ENCODE results near the gene NFATC1.
A peak's percentile ranks its signal among the peaks of the same experiment; 100 is the strongest.

The NFATC1 gene

DNA sequence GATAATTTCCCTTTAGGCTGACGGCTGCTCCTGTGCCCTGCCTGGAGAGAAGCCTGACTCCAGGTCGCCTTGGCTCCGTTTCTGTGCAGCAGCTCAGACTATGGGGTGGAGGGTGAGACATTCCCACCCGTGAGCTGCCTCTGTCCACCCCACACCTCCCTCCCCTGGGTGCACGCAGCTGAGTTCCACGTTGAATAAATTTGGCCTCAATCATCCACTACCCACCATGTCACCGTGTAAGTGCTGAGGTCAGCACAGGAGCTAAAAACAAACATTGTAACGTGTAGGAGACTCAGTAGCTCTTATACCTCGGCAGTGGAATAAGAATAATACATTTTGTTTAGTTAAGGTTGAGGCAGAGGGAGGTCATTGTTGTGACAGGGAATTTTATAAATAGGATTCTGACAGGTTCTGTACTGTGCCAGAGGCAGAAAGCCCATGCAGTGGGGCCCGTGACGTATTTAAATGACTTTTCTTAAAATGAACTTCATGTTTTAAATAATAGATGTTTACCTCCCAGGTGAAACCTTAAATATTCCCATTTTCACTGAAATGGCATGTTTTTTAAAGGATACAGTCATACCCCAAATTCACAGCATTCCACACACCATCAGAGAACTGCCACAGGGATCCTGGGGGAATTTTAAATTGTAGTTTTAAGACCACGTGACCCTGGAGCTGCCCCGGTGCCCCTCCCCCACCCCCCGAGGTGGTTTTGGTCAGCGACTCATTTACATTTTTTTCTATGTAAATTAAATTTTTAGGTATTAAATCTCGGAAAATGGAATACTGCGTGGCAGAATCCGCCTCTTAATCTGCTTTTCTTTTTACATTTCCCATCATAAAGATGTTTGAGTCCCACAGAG, 50.2 kb downstream of the NFATC1 start:
- no peak for DNase-seq

DNA sequence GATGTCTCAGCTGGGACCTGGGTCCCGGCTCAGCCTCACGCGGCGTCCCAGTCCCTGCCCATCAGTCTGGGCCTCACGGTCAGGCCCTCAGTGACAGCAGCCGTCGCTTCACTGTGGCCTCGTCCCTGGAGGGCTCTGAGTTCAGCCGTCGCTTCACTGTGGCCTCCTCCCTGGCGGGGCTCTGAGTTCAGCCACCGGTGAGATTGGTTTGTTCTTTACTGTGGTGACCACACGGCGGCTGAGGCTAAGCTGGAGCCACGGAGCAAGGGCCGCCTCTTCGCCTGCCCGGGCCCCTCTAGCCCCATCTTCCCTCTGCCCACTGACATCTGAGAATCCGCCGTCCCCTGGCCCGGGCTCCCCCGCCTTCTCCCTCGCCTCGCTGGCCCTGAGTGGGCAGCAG, 51.2 kb downstream of the NFATC1 start:
- DNase-seq = no peak

DNA sequence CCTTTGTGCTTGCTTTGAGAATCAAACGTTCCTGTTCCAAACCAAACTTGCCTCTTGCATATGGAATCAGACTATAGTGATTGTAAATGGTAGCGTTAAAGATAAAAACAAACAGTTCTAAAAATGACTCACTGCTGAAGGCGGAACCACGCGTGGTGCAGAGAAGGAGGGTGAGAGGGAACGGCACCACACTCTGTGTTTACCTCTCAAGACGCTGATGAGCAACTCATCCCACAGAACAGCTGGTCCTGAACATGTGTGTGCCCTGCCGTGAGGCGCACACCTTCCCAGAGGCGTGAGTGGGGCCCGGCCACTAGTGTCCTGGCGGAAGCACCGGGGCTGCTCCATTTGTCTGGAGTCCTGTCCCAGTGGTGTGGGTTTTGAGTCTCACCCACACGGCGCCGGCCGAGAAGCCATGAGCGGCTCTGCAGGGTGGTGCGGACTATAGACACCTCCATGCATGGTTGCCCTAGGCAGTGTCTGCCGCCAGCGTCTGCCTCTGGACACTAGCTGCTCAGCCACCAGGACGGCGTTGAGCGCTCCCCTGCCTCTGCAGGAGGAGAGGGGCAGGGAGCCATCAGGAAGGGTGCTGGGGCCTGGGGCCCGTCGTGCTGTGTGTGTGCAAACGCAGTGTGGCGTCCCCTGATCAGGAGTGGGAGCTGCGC, 52.1 kb downstream of the NFATC1 start:
- peak in 1 of 2 experiments; percentile 37 for DNase-seq

GRCh38 chr18:79448621-79449020, 52.9 kb downstream of the NFATC1 start:
- no peak for DNase-seq

DNA sequence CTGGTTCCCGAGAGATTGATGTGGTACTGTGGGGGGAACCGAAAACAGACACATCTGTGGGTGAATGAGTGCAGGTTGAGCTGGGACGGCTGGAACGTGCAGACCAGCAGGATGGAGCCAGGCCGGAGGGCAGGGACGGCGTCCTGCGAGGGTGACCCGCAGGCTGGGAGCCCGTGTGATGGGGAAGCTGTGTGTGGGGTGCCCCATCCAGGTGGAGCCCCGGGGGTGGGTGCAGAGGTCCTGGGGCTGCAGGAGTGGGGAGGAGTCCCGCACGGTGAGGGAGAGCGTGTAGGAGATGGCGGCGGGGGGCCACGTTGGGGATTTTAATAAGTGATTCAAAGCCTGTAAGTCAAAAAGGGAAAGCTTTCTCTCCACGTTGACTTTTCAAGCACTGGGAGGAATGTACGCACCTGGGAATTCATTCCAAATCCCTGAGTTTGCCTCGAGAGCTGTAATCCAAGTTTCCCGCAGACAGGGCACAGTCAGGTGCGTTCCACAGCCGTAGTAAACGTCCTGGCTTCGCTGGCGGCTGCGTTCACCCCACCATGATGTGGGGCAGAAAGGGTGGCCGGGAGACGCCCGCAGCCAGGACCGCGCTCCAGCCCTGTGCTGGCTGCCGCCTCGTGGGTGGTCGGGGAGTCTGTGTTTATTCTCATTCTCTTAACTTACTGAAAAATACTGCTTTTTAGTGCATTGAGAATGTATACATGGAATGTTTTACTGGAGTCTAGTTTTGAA, 54.0 kb downstream of the NFATC1 start:
- DNase-seq = no peak

- no peak for DNase-seq
These were observed 54.8 kb downstream of the NFATC1 start for GRCh38 chr18:79450289-79451080.

DNA sequence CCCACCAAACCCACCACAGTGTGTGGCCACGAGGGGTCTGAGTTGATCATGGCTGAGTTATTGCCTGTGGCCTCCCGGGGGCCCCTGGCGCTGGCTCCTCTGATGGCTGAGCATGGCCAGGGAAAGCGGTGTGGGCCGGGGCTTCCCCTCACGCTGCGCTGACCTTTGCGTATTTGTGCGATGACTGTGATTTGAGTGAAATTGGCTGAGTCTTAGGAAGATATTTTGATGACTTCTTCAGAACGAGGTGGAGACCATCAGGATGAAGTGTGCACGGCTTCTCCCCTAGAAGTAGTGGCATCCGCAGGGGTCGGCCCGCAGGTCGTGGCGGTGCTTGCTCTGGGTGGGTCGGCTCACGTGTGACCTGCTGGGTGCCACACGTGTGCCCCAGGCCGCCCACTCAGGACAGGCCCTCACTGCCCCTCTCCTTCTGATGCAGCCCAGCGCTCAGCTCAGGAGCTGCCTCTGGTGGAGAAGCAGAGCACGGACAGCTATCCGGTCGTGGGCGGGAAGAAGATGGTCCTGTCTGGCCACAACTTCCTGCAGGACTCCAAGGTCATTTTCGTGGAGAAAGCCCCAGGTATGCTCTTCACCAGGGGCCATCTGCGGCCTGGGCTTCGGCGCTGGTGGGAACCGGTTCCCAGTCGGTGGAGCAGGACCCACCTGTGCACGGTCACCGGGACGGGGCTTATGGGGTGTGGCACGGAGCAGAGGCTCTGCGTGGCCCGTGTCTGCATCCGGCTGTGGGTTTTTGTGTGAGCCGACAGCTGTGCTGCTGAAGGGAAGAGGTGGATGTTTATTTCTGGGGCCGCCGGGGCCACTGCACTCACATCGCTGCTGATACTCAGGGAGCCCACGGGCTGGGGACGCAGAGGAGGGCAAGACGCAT, 55.8 kb downstream of the NFATC1 start:
- no peak for DNase-seq

- no peak for DNase-seq
These were observed 56.7 kb downstream of the NFATC1 start for GRCh38 chr18:79452190-79452990.

- DNase-seq = no peak
These were observed 57.4 kb downstream of the NFATC1 start for GRCh38 chr18:79452991-79453645.

DNA sequence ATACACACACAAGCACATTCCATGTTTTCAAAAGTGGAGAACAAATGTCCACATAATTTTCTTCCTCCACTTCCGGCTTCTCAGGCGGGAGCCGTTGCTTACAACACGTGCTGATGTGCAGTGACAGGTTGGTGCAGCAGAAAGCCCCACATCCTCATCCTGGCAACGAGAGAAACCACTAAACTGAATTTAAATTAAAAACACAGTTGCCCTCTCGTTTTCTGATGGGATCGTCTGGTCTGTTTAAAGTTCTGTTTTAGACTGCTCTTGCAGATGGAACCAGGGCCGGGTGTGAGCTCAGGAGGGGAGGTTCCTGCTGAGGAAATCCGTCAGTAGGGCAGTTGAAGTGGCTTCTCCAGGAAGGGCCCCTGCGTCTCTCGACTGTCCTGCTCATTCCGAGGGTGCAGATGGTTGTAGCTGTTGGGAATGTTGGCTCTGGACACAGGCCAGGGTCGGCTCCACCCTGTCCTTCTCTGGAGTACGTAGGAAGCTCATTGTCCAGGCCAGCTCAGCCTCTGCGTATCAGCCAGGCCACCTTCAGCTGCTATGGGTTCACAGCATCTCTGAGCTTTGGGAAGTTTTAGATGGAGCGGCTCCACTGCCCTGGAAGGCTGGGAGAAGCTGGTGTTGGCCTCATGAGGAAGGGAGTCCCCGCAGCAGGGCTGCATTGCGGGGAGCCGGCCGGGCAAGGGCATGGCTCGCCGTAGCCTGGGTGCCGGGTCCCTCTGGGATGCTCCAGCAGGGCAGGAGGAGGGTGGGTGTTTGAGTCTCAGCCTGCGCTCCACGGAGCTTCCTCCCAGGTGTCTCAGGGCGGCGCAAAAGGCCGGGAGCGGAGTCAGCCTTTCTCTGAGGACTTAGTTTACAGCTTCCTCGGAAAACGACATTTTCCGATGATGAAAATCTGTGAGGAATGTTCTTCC, 58.3 kb downstream of the NFATC1 start:
- no peak for DNase-seq

GRCh38 chr18:79455261-79455660, 59.5 kb downstream of the NFATC1 start:
- no peak for DNase-seq

- DNase-seq = no peak
These were observed 60.6 kb downstream of the NFATC1 start for GRCh38 chr18:79456105-79456980.

DNA sequence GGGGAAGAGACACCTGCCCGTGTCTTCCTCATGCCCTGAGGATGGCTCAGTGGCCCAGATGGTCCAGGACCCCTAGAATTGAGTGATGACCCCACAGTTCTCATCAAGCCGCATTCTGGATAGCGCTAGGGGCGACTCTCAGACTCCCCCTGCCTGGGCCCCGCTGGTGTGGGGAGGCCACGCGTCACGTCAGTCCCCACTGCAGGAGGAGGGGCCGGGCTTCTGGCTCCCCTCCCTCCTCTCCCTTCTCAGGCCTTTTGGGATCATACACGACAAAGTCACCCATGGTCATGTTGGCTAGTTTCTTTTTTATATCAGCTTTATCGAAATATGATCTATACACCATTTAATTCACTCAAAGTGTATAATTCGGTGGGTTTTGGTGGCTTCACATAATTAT, 61.5 kb downstream of the NFATC1 start:
- DNase-seq = no peak

DNA sequence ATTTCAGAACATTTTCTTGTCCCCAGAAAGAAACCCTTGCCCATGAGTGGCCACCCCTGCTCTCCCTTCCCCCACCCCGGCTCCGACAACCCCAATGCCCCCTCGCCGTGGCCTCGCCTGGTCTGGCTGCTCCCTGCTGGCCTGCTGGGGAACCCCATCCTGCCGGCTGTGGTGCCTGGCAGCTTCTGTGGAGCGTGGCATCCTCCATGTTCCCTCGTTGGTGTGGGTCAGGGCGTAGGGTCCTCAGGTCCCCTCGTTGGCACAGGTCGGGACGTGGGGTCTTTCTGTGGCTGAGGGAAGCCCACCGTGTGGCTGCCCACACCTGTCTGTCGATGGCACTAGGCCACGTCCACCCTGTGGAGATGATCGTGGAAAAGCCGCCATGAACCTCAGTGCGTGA, 61.9 kb downstream of the NFATC1 start:
- no peak for DNase-seq

DNA sequence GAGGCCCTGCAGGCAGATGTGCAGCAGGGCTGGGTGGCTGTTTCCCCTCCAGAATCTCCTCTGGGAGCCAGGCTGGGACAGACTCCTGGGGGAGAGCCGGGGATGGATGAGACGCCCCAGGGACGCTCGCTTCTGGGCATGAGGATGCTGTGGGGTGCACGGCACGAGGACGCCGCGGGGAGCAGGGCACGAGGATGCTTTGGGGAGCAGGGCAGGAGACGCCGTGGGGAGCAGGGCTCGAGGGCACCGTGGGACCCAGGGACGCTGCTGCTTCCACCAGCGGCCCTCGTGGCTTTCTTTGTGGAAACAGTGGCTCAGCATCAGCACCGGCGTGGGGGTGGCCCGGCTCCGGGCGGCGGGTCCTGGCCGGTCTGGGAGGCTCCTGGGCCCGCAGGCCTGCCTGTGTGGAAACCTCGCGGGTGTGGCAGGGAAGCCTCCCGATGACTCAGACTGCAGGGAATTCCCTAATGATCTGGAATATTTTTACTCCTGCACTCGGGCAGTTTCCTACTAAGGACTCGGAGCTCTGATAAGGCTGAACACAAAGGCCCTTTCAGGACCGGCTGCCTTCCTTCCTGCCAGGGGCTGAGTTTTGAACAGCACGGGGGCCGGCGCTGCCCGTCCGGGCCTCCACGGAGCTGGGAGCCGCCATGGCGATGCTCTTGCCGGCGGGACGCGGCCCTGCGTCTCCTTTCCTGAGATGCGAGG, 62.6 kb downstream of the NFATC1 start:
- DNase-seq = no peak

GRCh38 chr18:79458917-79459803, 63.4 kb downstream of the NFATC1 start:
- DNase-seq = no peak

All from stimulated activated CD4-positive, alpha-beta T cell treated with anti-CD3 and anti-CD28 coated beads, Interleukin-4, amount 100 ng/mL, for 4 hours (primary cell).